ENCODE results near the gene TFB2M. TPM values are rescaled to one million over a fixed set of nuclear protein-coding genes. Genes with fewer than 3 reads are reported as not detected.

TFB2M gene
- polyA plus RNA-seq, 1 donor (not counting 4 experiments of a cell fraction or from before 2014, with no cell fraction given) = 28.6 TPM

DNA sequence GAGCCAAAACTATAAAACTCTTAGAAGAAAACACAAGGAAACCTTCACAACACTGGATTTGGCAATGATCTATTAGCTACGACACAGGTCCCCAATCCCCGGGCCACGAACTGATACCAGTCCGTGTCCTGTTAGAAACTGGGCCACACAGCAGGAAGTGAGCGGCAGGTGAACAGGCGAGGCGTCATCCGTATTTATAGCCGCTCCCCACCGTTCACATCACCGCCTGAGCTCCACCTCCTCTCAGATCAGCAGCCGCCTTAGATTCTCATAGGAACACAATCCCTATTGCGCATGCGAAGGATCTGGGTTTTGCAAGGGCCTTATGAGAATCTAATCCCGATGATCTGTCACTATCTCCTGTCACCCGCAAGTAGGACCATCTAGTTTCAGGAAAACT is 11.9 kb downstream of the TFB2M start:
- Histone ChIP-seq H3K27ac (ENCODE audit: control insufficient read depth, insufficient read depth, low read length) (no peak overlapping the region), H3K9me3 (ENCODE audit: control insufficient read depth, low read depth, low read length) (no peaks in the 10 kb centered on the region), H3K79me2 (ENCODE audit: control insufficient read depth, insufficient read depth, low read length) (peaks cover 20% of the 10 kb centered on the region), H3K27me3 (ENCODE audit: control insufficient read depth, extremely low read depth, insufficient read depth, low read length) (no peaks in the 10 kb centered on the region), H3K4me1 (ENCODE audit: control insufficient read depth, extremely low read depth, insufficient read depth, low read length) (no peaks in the 10 kb centered on the region), H2AFZ (ENCODE audit: control insufficient read depth, low read length) (no peak overlapping the region), H3K4me3 (ENCODE audit: control insufficient read depth in 2 of 3, extremely low read depth in 1 of 3, insufficient read depth in 2 of 3, low read depth in 1 of 3, low read length in 3 of 3) (no peak overlapping the region), H3K9ac (ENCODE audit: control insufficient read depth, extremely low read depth, insufficient read depth, low read length) (no peak overlapping the region), H3K9me1 (ENCODE audit: control insufficient read depth, extremely low read depth, insufficient read depth, low read length) (no peaks in the 10 kb centered on the region), H3K36me3 (ENCODE audit: control insufficient read depth in 2 of 2, extremely low read depth in 1 of 2, insufficient read depth in 2 of 2, low read length in 2 of 2) (peaks cover 9 to 18% of the 10 kb centered on the region in 2 experiments), H4K20me1 (ENCODE audit: control insufficient read depth, extremely low read depth, insufficient read depth, low read length) (no peaks in the 10 kb centered on the region), H3K4me2 (ENCODE audit: control insufficient read depth, extremely low read depth, insufficient read depth, low read depth, low read length) (no peak overlapping the region)
- no peak for FAIRE-seq
- TF ChIP-seq, protein P1, sequence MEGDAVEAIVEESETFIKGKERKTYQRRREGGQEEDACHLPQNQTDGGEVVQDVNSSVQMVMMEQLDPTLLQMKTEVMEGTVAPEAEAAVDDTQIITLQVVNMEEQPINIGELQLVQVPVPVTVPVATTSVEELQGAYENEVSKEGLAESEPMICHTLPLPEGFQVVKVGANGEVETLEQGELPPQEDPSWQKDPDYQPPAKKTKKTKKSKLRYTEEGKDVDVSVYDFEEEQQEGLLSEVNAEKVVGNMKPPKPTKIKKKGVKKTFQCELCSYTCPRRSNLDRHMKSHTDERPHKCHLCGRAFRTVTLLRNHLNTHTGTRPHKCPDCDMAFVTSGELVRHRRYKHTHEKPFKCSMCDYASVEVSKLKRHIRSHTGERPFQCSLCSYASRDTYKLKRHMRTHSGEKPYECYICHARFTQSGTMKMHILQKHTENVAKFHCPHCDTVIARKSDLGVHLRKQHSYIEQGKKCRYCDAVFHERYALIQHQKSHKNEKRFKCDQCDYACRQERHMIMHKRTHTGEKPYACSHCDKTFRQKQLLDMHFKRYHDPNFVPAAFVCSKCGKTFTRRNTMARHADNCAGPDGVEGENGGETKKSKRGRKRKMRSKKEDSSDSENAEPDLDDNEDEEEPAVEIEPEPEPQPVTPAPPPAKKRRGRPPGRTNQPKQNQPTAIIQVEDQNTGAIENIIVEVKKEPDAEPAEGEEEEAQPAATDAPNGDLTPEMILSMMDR (optimal IDR thresholded peaks at IDR 0.05 in 1 of 3, IDR thresholded peaks at IDR 0.05 in 1 of 3, conservative IDR thresholded peaks at IDR 0.05 in 1 of 3; ENCODE audit: extremely low read depth in 1 of 3, insufficient read depth in 2 of 3, low read length in 3 of 3) = no peak
- no peak for TF ChIP-seq EZH2 (IDR thresholded peaks at IDR 0.05; ENCODE audit: low read length)
- dilution Hi-C loops (cut with MboI; ENCODE audit: extremely low pct_ligation_motif_present, low sequenced_read_pairs) = no loop called here
- no peak for DNase-seq (ENCODE audit: low read depth, low spot score)

DNA sequence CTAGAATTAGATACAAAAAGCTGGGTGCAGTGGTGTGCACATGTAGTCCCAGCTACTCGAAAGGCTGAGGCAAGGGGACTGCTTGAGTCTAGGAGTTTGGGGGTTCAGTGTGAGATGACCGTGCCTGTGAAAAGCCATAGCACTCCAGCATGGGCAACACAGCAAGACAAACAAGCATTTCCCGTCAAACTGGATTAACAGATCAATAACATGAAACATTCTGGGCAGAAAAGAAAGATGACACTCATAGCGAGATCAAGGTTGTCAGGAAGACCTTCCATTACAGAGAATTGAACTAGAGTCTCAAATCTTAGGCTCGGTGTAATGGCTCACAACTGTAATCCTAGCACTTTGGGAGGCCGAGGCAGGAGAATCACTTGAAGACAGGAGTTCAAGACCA is 14.0 kb downstream of the TFB2M start:
- Histone ChIP-seq H3K4me1 (ENCODE audit: control insufficient read depth, extremely low read depth, insufficient read depth, low read length) (no peaks in the 10 kb centered on the region), H3K4me2 (ENCODE audit: control insufficient read depth, extremely low read depth, insufficient read depth, low read depth, low read length) (no peak overlapping the region), H3K36me3 (ENCODE audit: control insufficient read depth in 2 of 2, extremely low read depth in 1 of 2, insufficient read depth in 2 of 2, low read length in 2 of 2) (peaks cover 6 to 15% of the 10 kb centered on the region in 2 experiments), H3K27me3 (ENCODE audit: control insufficient read depth, extremely low read depth, insufficient read depth, low read length) (no peaks in the 10 kb centered on the region), H3K9me3 (ENCODE audit: control insufficient read depth, low read depth, low read length) (no peaks in the 10 kb centered on the region), H3K79me2 (ENCODE audit: control insufficient read depth, insufficient read depth, low read length) (peaks cover 11% of the 10 kb centered on the region), H3K9ac (ENCODE audit: control insufficient read depth, extremely low read depth, insufficient read depth, low read length) (no peak overlapping the region), H4K20me1 (ENCODE audit: control insufficient read depth, extremely low read depth, insufficient read depth, low read length) (no peaks in the 10 kb centered on the region), H3K4me3 (ENCODE audit: control insufficient read depth in 2 of 3, extremely low read depth in 1 of 3, insufficient read depth in 2 of 3, low read depth in 1 of 3, low read length in 3 of 3) (no peak overlapping the region), H3K9me1 (ENCODE audit: control insufficient read depth, extremely low read depth, insufficient read depth, low read length) (no peaks in the 10 kb centered on the region), H2AFZ (ENCODE audit: control insufficient read depth, low read length) (no peak overlapping the region), H3K27ac (ENCODE audit: control insufficient read depth, insufficient read depth, low read length) (no peak overlapping the region)
- DNase-seq (ENCODE audit: low read depth, low spot score) (no peak), FAIRE-seq (no peak)
- dilution Hi-C loops (cut with MboI; ENCODE audit: extremely low pct_ligation_motif_present, low sequenced_read_pairs) = no loop called here
- TF ChIP-seq EZH2 (IDR thresholded peaks at IDR 0.05; ENCODE audit: low read length) = no peak
- TF ChIP-seq, protein P1 (optimal IDR thresholded peaks at IDR 0.05 in 1 of 3, IDR thresholded peaks at IDR 0.05 in 1 of 3, conservative IDR thresholded peaks at IDR 0.05 in 1 of 3; ENCODE audit: extremely low read depth in 1 of 3, insufficient read depth in 2 of 3, low read length in 3 of 3) = no peak
